UCSD-AML1 (cell line): ENCODE results near the gene CHRNA9.
"Not testable (repeated sequence)": the region's sequence is repeated elsewhere in the genome, so short reads cannot be mapped to it uniquely, and the experiment has no call there.

Experiments
- DNase-seq: peaks from one replicate; lab custom pipeline; 2025; ENCODE audit not compliant: unreplicated experiment; lab: John Stamatoyannopoulos, UW

Gene CHRNA9

GRCh38 chr4:40378619-40379018 is 43.5 kb downstream of the CHRNA9 start:
- no peak for DNase-seq

DNA sequence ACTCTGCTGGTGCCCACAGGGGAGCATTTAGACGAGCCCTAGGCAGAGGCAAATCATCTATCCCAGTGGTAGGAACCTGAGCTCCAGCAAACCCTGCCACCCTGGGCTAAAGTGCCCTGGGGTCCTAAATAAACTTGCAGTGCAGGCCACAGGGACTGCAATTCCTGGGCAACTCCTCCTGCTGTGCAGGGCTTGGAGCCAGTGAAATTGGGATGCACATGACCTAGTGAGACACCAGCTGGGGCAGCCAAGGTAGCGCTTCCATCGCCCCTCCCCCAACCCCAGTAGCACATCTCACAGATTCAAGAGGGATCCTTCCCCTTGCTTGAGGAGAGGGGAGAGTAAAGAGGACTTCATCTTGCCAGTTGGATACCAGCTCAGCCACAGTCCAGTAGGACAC is 44.1 kb downstream of the CHRNA9 start:
- DNase-seq: no peak

DNA sequence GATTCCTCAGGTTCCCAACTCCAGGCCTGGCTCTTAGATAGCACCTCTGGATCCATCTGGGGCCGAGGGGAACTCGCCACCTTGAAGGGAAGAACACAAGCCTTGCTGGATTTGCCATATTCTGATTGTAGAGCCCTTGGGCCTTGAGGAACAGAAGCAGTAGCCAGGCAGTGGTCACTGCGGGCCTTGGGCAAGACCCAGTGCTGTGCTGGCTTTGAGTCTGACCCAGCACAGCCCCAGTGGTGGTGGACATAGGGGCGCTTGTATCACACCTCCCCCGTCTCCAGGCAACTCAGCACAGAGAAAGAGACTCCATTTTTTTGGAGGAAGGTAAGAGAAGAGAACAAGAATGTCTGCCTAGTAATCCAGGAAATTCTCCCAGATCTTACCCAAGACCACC is 45.5 kb downstream of the CHRNA9 start:
- DNase-seq: no peak

GRCh38 chr4:40388239-40388638 is 53.1 kb downstream of the CHRNA9 start:
- peak; percentile 36 for DNase-seq

GRCh38 chr4:40389986-40390385 is 54.9 kb downstream of the CHRNA9 start:
- DNase-seq: no peak

DNA sequence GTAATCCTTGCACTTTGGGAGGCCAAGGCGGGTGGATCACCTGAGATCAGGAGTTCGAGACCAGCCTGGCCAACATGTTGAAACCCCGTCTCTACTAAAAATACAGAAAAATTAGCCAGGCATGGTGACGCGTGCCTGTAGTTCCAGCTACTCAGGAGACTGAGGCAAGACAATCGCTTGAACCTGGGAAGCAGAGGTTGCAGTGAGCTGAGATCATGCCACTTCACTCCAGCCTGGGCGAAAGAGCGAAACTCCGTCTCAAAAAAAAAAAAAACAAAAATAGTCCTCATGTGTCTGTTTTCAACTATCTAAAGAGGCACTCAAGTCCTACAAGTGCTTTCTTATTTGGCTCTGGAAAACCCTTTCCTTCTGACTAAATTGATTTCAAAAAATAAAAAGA is 57.1 kb downstream of the CHRNA9 start:
- not testable (repeated sequence) for DNase-seq

DNA sequence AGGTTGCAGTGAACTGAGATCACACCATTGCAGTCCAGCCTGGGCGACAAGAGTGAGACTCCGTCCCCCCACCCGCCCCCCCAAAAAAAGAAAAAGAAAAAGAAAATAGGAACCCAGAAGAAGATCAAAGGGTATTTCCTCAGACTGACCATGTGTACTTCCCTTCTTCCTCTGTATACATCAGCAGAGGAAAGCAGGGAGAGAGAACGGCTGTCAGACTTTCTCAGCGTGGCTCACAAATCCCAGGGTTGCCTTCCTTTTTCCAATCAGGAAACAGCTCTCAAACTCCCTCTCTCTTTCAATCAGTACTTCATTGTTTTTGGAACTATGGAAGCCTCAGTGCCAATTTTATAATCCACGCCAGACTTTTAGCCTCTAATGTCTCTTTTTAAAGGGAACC is 59.1 kb downstream of the CHRNA9 start:
- DNase-seq: no peak

DNA sequence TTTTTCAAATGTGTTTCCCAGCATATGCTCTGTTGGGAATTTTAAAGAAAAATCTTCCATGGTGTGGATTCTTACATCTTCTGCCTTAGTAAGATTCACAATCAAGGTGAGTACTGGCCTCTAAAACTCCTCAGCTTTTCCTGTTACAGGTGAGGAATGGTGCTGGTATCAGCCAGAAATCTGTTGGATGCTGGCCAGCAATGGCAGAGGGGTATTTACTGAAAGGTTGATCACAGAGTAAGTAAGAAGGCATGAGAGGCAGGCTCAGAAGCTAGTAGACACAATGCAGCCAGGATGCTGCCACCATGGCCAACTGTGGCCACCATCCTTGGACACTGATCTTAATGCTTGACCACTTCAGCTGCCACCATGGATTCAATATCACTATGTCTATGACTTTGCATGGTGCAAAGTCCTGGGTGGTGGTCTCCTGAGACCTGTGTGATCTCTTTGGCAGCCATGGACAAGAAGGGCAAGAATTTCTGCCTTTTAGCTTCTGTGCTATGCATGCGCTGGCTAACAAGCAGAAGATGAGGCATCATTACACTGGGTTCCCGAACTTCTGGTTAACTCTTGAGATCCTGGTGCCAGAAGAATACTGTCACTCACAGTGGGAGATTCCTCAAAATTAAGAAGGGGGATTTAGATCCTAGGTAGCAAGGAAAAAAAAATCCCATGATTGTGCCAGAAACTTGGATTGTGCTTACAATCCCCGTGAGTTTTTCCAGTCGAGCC is 60.2 kb downstream of the CHRNA9 start:
- no peak for DNase-seq

- DNase-seq: no peak
Measured at GRCh38 chr4:40395908-40396793, 61.0 kb downstream of the CHRNA9 start.

GRCh38 chr4:40399578-40399977 is 64.4 kb downstream of the CHRNA9 start:
- DNase-seq: no peak

- no peak for DNase-seq
Measured at GRCh38 chr4:40401096-40401495, 66.0 kb downstream of the CHRNA9 start.

DNA sequence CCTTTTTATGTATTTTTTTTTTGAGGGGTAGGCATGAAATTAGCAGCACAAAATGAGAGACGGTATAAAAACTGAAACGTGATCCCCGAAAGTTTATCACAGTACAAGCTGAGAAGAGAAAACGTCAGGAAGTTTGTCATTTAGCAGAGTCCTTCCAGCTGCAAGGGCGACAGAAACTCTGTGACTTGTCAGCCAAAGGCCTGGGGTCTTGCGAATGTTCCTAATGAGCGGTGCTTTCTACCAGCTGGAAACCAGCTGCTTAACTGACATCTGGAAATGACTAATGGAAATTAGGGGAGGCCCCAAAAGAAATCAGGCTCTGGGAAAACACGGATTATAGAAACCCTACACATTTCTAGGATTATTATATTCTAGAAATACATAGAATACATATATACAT is 66.5 kb downstream of the CHRNA9 start:
- DNase-seq: no peak

GRCh38 chr4:40402556-40402955 is 67.4 kb downstream of the CHRNA9 start:
- DNase-seq: no peak

DNA sequence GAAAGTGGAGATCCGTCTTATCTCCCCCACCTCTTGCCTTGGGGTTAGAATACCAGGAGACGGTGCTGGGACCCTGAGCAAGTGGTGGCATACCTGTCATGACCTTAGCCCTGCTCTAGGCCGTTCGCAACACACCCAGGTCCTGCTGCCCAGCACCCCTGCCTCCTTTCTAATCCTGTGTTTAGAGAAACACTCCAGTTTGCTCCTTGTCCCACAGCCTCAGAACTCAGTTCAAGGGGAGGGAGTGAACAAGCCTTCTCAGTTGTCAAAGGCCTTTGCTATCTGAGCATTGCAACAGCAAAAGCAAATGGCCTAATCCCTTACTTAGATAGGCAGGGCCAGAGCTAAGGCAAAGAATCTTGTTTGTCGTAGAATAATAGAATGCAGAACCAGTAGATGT is 67.9 kb downstream of the CHRNA9 start:
- DNase-seq: no peak
